DMS53 (cell line): Measurements from ENCODE around the gene MCC.

Experiments
- DNase-seq: peaks from one replicate; lab custom pipeline; 2025; lab: John Stamatoyannopoulos, UW

MCC gene

DNA sequence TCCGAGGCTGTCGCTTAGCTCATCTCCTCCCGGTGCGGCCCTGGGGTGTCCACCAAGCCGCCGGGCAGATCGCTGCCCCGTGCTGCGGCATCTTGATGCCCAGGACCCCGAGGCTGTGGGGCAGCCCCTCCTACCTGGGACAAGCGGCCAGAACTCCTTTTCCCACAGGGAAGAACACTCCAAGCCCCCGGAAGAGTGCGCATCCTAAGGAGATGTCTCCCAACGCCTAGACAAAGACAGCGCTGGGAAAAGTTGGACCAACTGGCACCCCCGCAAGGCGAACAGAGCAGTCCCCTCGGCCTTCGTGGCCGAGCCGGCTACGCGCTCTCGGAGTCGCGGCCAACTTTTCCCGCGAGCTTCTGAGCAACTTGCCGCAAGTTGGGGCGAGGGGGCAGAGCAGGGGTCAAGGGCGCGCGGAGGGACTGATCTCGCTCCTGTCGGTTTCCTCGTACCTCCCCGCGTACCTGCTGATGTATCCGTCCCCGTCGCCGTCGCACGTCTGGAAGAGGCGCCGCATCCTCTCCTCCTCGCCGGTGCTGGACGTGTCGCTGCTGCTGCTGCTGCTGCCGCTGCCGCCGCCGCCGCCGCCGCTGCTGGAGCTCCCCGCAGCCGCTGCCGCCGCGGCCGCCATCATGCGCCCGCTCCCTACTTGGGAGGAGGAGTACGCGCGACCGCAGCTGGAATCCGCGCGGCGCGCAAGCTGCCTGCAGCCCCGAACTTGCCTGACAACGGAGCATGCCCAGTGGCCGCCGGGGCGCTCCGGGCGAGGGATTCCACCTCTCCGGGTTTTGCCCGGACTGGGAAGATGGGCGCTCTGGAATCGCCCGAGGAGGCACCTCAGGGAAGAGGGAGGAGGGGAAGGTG is at the start of gene MCC:
TSS of gene MCC (minus strand) at position 673 of the 864 bp plus-strand sequence.
- peak; percentile 89 for DNase-seq

DNA sequence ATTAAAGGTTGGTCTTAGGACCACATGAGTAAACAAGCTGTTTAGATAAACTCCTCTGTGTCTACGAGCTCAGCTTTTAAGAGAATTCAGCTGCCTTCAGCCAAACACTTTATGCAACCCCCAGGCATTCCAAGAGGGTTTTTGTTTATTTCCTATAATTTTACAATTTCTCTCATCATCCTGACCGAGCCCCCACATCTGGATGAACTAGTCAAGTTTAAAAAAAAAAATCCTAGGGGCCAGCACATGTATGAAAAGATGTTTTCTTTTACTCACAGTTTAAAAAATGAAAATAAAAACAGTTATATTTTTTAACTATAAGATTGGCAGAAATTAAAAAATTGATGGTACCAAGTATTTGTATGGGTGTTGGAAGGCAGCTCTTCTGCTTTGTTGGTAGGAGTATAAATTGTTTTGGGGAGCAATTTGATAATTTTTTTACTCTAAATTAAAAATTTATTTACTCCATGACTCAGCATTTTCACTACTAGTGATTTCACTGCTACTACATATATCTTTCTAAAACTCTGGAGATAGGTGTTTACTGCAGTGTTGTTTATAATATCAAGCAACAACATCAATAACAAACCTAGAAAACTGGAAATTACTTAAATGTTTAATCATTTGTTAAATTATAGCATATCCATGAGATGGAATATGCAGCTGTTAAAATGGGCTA is 43.4 kb upstream of the MCC start:
- DNase-seq: peak; percentile 39

DNA sequence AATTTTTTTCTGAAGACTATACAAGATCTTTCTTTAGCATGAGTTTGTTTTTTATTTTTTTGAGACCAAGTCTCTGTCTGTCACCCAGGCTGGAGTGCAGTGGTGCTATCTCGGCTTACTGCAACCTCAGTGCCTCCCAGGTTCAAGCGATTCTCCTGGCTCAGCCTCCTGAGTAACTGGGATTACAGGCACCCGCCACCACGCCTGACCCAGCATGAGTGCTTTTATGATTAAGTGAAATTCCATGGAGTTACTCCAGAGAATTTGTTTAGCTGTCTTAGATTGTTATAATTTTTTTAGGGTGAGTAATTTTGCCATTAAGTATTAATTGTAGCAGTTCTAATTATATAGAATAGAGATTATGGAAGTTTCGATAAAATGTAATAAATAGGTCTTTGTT is 39.5 kb upstream of the MCC start:
- DNase-seq: no peak

- DNase-seq: no peak
Measured at GRCh38 chr5:113526421-113526820, 38.2 kb upstream of the MCC start.

GRCh38 chr5:113524927-113525326 is 36.7 kb upstream of the MCC start:
- no peak for DNase-seq

DNA sequence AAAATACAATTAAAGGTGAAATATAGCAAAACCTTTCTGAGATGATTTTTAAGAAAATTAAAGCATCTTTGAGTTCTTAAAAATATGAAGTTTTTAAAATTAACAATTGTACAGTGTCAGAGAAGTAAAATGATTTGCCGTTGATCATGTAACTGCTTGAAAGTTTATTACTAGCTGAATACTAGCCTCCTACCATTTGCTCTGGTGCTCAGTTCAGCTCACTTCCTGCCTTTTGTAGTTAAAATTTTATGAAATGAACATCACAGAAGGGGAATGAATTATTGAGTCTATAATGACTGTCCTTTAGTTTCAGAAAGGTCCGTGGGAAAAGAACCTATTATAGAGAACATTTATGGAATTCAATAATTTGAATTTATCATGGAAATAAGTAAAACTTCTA is 34.9 kb upstream of the MCC start:
- DNase-seq: no peak

DNA sequence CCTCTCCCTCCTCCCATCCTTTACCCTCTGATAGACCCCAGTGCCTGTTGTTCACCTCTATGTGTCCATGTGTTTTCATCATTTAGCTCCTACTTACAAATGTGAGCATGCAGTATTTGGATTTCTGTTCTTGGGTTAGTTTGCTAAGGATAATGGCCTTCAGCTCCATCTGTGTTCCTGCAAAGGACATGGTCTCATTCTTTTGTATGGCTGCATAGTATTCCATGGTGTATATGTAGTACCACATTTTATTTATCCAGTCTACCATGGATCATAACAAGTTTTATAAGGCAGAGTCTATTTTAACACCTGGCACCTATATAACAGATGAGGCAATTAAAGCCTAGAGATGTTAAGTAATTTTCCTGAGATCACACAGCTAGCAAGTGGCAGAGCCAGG is 32.6 kb upstream of the MCC start:
- DNase-seq: no peak

GRCh38 chr5:113520429-113520828 is 32.2 kb upstream of the MCC start:
- no peak for DNase-seq

GRCh38 chr5:113519412-113519811 is 31.2 kb upstream of the MCC start:
- DNase-seq: no peak

DNA sequence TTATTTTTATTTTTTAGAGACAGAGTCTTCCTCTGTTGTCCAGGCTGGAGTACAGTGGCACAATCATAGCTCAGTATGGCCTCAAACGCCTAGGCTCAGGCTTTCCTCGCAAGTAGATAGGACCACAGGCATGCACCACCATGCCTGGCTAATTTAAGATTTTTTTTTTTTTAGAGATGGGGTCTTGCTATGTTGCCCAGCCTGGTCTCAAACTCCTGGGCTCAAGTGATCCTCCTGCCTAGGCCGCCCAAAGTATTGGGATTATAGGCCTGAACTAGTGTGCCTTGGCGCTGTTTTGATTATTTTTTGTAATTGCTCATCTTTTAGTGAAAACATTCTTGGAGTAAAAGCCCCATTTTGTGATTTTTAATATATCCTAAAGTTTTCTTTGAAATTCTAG is 30.6 kb upstream of the MCC start:
- DNase-seq: no peak

GRCh38 chr5:113514289-113514635 is 26.0 kb upstream of the MCC start:
- peak; percentile 42 for DNase-seq

- DNase-seq: peak; percentile 95
Measured at GRCh38 chr5:113513384-113514288, 25.4 kb upstream of the MCC start, which contains the start of gene YTHDC2. TSS of gene YTHDC2 (plus strand) at chr5:113513694. CDS start at chr5:113513896, 202 bp downstream.

- no peak for DNase-seq
Measured at GRCh38 chr5:113512341-113512740, 24.1 kb upstream of the MCC start.

GRCh38 chr5:113510836-113511451 is 22.7 kb upstream of the MCC start:
- DNase-seq: peak; percentile 80

DNA sequence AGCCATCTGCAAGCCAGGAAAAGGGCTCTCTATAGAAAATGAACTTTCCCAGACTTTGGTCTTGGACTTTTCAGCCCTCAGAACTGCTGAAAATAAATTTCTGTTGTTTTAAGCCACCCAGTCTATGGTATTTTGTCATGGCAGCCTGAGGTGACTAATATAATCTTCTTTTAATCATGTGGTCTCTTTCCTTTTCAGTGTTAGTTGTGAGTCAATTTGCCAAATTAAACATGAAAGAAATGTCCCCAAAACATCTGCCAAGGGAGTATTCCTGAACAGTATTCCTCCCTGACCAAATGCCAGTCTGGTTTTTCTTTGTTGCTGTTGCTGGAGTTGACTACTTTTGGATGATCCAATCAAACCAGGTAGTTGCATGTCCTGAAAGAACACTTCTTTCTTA is 20.5 kb upstream of the MCC start:
- DNase-seq: no peak

GRCh38 chr5:113507601-113508000 is 19.3 kb upstream of the MCC start:
- DNase-seq: no peak

DNA sequence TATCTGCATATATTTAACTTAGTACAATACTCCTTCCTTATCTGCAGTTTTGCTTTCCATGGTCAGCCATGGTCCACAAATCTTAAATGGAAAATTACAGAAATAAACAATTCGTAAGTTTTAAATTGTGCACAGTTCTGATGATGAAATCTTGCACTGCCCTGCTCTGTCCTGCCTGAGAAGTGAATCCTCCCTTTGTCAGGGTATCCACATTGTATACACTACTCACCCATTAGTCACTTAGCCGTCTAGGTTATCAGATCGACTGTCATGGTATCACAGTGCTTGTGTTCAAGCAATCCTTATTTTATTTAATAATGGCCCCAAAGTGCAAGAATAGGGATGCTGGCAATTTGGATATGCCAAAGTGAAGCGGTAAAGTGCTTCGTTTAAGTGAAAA is 16.9 kb upstream of the MCC start:
- no peak for DNase-seq

DNA sequence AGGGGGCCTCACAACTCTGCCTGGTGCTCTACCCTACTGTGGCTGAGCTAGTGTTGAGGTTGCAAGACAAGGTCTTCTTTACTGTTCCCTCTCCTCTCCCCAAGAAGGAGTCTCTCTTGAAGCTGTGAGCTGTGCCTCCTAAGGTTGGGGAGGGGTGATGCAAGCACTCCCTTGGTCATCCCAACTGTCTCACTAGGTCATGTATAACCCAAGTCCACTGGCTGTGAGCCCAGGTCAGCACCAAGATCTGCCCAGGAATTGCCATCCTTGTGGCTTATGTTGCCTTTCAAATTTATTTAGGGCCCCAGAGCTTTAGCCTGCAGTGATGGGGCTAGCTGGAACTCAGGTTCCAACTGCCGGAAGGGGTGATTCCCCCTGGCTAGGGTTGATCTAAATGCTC is 14.9 kb upstream of the MCC start:
- no peak for DNase-seq

- DNase-seq: no peak
Measured at GRCh38 chr5:113502073-113502472, 13.8 kb upstream of the MCC start.

- DNase-seq: peak; percentile 48
Measured at GRCh38 chr5:113495422-113495841, 7.2 kb upstream of the MCC start.

- no peak for DNase-seq
Measured at GRCh38 chr5:113493446-113493845, 5.2 kb upstream of the MCC start.

DNA sequence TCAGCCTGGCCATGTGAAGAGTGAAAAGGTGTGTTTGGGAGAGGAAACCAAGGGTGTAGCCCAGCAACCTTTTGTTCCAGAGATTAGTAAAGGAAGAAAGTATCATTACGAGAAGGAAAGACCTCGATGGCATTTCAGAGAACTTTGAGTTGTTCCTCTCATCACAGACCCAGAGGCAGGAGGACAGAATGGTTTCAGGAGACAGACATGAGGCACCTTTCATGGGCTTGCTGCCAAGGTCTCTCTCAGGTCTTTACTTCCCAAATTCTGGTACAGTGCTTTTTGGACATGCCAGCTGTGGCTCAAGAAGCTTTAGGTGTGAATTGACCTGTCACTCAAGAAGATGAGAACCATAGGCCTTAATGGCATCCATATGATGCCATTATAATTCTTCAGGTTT is 2.8 kb upstream of the MCC start:
- no peak for DNase-seq
